H1 (cell line): ENCODE data around the gene ZNF500. TPM values are rescaled to one million over a fixed set of nuclear protein-coding genes. Genes with fewer than 3 reads are reported as not detected.

Source experiments
- polyA plus RNA-seq, 7 experiments: library from polyadenylated mRNA; depleted of rRNA in 3 of 7; stranded (reverse) in 5 of 7; unstranded in 2 of 7; fragments of >200 nt in 5 of 7; fragments of 200-250 nt in 2 of 7; gene quantifications; 1 replicate in 5 of 7; 2 replicates in 1 of 7; 4 replicates in 1 of 7; pipeline versions ENCODE4 v1.2.1 to v1.2.3, GENCODE V29; 2011 to 2013; ENCODE audit warnings: missing spikeins in 2 of 7, mixed read lengths in 2 of 7
- total RNA-seq: library from RNA; stranded (reverse); fragmentation: NEBNext Ultra II Directional; extraction: Animal tissue kit (Norgen Biotek cat#: 25700); gene quantifications from 2 replicates; pipeline ENCODE4 v1.2.1, GENCODE V29; 2021
- TF ChIP-seq, protein P1 (sequence below): fragments of 300-600 bp; sonication (generic); IDR thresholded peaks from 2 replicates; pipeline ENCODE4 v1.7.1; 2012; ENCODE audit warnings: low read length, moderate library complexity, mild to moderate bottlenecking, inconsistent platforms; ENCODE audit not compliant: insufficient replicate concordance

The ZNF500 gene
- total and polyA plus RNA-seq, 2 of the 8 experiments (the other 6 are each of a cell fraction or from before 2014, with no cell fraction given): 10.3 to 10.4 TPM

DNA sequence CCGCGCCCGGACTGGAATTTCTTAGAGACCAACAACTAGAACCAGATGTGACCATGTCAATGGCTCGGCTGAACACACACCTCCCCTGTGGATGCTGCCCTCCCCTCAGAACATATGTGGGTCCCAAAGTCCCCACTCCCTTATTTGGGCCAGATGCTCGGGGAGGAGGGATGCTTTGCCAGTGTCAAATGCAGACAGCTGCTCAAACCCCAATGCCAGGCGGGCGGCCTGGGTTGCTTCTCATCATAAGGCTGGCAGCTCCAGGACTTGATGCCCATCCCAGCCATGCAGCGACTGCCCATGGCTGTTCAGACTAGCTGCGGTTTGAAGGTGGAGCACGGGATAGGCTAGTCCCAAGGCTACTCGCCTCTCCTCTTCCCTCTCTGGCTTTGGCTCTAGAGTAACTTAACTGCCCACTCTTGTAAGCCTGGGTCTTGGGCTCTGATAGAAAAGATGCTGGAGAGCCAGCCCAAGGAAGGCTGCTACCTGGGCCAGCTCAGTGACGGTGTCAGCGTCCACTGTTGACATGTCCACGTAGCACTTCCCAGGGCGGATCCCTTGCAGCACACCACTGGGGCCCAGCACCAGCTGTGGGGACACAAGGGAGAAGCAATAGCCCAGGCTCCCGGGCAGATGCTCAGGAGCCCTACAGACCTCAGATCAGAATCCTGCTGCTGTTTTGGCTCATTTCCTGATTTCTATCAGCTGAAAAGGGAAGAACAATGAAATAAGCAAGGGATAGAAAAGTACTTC lies 46.5 kb upstream of the ZNF500 start (continued):
- TF ChIP-seq, protein P1, sequence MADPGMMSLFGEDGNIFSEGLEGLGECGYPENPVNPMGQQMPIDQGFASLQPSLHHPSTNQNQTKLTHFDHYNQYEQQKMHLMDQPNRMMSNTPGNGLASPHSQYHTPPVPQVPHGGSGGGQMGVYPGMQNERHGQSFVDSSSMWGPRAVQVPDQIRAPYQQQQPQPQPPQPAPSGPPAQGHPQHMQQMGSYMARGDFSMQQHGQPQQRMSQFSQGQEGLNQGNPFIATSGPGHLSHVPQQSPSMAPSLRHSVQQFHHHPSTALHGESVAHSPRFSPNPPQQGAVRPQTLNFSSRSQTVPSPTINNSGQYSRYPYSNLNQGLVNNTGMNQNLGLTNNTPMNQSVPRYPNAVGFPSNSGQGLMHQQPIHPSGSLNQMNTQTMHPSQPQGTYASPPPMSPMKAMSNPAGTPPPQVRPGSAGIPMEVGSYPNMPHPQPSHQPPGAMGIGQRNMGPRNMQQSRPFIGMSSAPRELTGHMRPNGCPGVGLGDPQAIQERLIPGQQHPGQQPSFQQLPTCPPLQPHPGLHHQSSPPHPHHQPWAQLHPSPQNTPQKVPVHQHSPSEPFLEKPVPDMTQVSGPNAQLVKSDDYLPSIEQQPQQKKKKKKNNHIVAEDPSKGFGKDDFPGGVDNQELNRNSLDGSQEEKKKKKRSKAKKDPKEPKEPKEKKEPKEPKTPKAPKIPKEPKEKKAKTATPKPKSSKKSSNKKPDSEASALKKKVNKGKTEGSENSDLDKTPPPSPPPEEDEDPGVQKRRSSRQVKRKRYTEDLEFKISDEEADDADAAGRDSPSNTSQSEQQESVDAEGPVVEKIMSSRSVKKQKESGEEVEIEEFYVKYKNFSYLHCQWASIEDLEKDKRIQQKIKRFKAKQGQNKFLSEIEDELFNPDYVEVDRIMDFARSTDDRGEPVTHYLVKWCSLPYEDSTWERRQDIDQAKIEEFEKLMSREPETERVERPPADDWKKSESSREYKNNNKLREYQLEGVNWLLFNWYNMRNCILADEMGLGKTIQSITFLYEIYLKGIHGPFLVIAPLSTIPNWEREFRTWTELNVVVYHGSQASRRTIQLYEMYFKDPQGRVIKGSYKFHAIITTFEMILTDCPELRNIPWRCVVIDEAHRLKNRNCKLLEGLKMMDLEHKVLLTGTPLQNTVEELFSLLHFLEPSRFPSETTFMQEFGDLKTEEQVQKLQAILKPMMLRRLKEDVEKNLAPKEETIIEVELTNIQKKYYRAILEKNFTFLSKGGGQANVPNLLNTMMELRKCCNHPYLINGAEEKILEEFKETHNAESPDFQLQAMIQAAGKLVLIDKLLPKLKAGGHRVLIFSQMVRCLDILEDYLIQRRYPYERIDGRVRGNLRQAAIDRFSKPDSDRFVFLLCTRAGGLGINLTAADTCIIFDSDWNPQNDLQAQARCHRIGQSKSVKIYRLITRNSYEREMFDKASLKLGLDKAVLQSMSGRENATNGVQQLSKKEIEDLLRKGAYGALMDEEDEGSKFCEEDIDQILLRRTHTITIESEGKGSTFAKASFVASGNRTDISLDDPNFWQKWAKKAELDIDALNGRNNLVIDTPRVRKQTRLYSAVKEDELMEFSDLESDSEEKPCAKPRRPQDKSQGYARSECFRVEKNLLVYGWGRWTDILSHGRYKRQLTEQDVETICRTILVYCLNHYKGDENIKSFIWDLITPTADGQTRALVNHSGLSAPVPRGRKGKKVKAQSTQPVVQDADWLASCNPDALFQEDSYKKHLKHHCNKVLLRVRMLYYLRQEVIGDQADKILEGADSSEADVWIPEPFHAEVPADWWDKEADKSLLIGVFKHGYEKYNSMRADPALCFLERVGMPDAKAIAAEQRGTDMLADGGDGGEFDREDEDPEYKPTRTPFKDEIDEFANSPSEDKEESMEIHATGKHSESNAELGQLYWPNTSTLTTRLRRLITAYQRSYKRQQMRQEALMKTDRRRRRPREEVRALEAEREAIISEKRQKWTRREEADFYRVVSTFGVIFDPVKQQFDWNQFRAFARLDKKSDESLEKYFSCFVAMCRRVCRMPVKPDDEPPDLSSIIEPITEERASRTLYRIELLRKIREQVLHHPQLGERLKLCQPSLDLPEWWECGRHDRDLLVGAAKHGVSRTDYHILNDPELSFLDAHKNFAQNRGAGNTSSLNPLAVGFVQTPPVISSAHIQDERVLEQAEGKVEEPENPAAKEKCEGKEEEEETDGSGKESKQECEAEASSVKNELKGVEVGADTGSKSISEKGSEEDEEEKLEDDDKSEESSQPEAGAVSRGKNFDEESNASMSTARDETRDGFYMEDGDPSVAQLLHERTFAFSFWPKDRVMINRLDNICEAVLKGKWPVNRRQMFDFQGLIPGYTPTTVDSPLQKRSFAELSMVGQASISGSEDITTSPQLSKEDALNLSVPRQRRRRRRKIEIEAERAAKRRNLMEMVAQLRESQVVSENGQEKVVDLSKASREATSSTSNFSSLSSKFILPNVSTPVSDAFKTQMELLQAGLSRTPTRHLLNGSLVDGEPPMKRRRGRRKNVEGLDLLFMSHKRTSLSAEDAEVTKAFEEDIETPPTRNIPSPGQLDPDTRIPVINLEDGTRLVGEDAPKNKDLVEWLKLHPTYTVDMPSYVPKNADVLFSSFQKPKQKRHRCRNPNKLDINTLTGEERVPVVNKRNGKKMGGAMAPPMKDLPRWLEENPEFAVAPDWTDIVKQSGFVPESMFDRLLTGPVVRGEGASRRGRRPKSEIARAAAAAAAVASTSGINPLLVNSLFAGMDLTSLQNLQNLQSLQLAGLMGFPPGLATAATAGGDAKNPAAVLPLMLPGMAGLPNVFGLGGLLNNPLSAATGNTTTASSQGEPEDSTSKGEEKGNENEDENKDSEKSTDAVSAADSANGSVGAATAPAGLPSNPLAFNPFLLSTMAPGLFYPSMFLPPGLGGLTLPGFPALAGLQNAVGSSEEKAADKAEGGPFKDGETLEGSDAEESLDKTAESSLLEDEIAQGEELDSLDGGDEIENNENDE: no peak
